ENCODE measurements around the gene CFAP58.

Gene CFAP58

GRCh38 chr10:104353325-104354048 lies at the start of gene CFAP58:
CFAP58 (plus strand) TSS chr10:104353833; CDS start chr10:104353898, 65 bp downstream.
- peak; percentile 89 for DNase-seq

DNA sequence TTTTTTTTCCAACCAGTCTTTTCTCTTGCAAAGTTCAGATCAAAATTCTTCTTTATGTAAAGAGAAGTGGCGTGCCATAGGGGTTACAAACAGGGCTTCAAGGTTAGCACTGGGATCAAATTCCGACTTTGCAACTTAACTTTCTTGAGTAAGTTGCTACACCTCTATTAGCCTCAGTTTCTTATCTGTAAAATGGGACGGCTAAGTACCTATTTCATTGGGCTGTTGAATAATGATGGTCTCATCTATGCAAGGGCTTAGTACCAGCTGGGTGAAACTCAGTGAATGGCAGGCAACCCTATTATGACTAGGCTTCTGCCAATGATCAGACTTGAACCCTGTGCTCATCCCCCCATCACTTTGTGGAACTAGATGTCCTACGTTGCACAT lies 49.3 kb upstream of the CFAP58 start:
- DNase-seq, result no peak

GRCh38 chr10:104304927-104305326 lies 48.7 kb upstream of the CFAP58 start:
- no peak for DNase-seq

- DNase-seq, result no peak
Observed at GRCh38 chr10:104306897-104307296, 46.7 kb upstream of the CFAP58 start.

DNA sequence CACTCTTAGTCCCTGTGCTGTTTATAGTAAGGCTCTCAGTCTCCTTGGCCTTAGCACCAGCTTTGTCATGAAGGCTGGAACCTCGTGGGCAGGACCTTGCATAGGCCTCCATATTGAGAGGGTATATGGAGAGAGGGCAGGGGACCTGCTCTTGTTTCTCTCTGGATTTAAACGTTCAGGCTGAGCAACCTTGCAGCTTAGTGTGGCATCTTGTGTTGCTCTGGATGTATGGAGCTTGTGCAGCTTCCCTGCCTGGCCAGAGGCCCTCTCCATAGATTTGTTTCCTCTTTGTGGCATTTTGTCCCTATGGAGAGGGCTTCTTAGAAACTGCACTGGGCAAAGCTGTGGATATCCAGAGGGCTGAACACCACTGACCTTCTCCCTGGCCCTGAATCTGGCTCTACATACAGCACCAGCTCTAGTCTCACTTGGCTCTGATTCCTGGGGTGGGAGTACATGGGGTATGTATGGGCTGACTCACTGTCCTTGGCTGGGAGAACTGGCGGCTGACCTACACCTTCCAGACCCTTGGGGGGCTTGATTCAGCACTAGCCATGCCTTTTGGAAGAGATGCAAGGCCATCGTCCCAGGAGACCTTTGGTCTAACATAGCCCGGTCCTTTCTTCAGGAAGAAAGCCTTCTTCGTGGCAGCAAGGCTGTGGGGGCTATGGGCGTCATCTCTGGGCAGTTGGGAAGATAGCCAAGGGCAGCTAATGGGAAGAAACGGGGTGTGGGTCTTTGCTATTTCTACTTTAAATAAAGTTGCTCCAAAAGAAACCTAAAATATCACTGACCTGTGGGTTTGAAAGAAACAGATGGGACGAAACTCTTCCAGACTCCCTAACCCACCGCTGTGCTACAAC lies 45.8 kb upstream of the CFAP58 start:
- DNase-seq, result no peak

DNA sequence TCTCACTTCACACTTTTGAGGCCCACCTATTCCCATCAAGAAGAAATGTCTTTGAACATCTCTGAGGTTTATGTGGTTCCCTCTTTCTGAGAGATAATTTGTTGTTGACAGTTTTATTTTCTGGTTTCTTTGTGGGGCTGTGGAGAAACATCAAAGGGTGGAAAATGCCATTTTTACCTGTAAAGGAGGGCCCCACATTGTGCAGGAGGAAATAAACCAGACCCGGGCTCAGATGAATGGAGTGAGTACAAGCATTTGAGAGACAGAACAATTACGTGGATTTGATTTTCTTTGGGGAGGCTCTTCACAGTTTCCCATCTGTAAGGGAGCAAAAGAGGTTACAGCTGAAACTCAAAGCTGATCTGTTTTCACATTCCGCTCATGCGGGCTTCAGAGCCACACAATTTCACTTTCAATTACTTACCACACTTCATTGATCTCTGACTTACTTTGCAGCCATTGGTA lies 45.2 kb upstream of the CFAP58 start:
- no peak for DNase-seq

DNA sequence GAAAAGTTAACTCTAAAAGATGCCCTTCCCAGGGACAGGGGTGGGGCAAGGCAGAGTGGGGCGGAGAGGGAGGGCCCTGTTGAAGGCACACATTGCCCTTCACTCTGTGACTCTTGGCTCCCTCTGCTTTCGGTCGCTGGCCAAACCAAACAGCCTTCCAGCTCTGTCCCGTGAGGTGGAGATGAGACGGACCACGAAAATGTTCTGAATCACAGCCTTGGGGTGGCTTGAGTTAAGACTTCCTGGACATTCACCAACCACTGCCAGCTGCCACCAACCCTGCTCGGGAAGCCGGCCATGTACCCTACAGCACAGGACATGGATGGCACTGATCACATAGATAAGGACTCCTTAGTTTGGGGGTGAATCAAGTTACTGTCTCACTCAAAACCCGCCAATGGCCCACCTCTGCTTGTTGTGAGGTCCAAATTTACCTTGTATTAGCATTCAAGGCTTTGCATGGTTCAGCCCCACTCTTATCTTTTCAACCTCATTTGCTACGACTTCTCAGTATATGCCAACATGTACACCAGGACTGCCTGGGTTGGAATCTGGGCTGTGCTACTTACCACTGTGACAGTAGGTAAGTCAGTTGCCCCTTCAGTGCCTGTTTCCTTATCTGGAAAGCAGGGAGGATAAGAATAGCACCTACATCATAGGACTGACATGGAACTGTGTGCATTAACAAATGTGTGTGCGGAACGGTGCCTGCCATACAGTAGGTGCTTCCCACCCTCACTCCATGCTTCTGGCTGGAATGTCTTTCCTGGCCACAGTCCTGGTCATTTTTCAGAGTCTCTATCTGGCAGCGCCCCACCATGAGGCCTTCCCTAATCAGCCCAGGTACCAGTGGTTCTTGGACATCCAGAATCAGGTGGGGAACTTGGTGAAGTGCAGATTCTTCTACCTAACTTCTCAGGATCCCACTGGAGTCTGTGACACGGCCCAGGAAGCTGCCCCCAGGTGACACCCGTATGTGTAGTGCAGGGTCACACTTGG lies 43.4 kb upstream of the CFAP58 start:
- DNase-seq, result no peak

DNA sequence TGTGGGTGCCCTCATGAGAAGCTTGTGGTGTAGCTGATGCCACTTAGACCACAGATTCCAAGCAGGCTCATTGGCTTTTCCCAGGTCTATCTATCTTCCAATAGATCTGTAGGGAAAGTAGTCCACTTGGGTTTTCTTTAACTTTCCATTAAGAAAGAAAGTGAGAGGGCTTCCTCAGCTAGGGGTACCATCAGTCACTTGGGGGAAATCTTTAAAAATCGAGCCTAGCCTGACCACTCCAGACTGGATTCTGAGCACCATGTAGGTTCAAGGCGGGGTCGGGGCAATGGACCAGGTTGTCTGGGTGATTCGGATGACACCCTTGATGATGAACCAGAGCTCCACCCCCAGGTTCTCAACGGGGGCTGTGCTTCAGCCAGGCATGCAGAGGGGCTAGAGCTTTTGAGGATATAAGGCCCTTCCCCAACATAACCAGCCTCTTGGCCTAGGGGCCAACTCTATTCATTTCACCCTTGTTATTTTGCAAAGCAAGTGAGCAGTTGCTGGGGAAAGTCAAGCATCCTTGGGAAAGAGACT lies 42.4 kb upstream of the CFAP58 start:
- DNase-seq, result no peak

- DNase-seq, result peak; percentile 18
Observed at GRCh38 chr10:104314591-104315485, 38.8 kb upstream of the CFAP58 start.

DNA sequence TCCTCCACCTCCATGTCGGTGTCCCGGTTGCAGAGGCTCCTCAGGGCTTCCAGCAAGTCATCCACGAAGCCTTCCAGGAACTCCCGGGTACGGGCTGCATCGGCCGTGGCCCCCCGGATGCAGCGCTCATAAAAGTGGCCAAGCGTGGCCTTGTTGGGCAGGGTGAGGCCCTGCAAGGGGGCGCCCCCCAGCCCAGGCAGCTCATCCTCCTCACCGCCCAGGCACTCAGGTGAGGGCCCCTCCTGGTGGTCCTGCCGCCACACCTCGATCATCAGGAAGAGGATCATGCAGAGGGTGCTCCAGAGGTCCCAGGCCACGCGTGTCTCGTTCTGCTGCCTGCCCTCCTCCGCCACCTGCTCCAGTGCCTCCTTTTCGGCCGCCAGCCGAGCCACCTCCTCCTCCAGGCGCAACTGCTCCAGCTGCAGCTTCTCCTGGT lies 38.1 kb upstream of the CFAP58 start:
- peak; percentile 12 for DNase-seq

GRCh38 chr10:104316321-104317099 lies 37.1 kb upstream of the CFAP58 start:
- peak; percentile 11 for DNase-seq

- peak; percentile 66 for DNase-seq
Observed at GRCh38 chr10:104317269-104317710, 36.3 kb upstream of the CFAP58 start.

- peak; percentile 67 for DNase-seq
Observed at GRCh38 chr10:104317726-104318299, 35.8 kb upstream of the CFAP58 start.

DNA sequence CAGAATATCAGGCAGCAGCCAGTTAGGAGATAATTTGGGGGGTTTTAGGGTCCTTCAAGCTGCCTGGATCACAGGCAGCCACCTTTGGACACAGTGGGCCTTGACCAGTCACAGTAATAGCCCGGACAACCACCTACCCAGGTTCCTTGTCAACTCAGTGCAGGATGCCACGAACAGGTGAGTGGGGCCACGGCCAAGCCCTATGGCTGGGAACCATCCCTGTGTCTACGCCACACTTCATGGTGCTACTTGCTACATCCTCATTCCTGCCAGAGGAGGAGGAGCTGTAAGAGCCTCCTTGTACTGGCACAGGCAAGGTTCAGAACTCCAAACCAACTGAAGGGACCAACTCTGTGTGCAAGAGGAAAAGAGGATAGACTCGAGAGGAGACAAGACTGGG lies 35.3 kb upstream of the CFAP58 start:
- peak; percentile 12 for DNase-seq

DNA sequence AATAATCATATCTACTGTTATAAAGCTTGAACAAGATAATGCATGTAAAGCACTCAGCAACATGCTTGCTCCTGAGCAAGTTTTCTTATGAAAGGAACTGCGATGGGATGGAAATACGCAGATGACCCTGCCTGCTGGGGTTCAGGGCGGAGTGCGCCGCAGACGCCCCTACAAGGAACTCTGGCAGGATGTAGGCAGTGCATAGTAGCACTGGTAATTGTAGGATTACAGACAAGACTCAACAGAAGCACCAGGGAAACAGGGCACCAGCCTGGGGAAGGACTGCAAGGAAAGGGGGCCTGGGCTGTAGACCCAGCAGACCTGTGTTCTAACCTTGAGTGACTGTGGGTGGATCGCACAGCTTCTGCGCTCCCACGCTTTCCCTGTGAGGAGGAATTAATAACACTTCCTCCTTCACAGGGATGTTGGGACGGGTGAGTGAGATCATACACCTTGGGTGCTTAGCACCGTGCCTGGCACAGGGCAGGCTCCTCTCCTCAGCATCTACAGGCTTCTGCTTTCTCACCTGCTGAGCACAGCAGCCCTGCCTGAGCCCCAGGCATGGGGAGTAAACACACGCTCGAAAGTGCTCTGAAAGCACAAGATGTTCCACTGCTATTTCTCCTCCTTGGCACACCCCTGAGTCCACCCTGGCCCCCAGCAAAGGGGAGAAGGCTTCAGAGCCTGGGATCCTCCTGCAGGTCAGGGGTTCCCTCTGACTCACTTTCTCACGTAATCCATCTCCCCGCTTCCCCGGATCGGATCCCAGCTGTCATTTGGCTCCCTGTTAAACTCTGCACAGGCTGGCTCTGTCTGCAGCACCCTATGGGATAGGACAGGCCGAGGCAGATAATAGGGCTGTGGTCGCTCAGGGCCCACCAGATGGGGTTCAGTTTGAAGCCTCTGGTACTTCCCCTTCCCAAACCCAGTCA lies 34.6 kb upstream of the CFAP58 start:
- DNase-seq, result peak; percentile 12

- peak; percentile 21 for DNase-seq
Observed at GRCh38 chr10:104321226-104321625, 32.4 kb upstream of the CFAP58 start.

- no peak for DNase-seq
Observed at GRCh38 chr10:104321725-104322415, 31.8 kb upstream of the CFAP58 start.

DNA sequence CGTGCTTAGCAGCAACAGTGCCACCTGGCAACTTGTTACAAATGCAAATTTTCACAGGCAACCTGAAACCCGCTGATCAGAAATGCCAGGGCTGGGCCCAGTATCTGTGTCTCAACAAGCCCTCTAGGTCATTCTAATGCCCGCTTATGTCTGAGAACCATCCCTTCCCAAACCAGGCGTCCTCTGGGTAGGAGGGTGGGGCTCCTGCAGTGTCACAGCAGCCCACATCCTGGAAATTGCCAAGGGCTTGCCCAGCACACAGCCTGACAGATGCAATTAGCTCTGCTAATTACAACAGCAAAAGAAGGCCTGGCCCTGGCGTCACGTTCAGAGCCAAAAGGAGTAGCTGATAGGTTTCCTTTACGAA lies 31.2 kb upstream of the CFAP58 start:
- peak; percentile 45 for DNase-seq

All from right hindlimb (tissue), 1 donor.